Measurements from ENCODE around the gene BPIFB1.

- TF ChIP-seq CTCF (IDR thresholded peaks at IDR 0.05): no peak
- TF ChIP-seq POLR2A (IDR thresholded peaks at IDR 0.05): no peak
Measured at GRCh38 chr20:33250666-33251065, 32.3 kb upstream of the BPIFB1 start.

All from heart left ventricle (tissue), 13 donors.